Left ventricle myocardium inferior (tissue), 1 donor: ENCODE results near the gene HTR2A. TPM values are rescaled to one million over a fixed set of nuclear protein-coding genes. Genes with fewer than 3 reads are reported as not detected.

ENCODE experiments used
- DNase-seq: peaks from one replicate; pipeline ENCODE4 v3.0.0-alpha.2; 2020
- H3K27ac ChIP-seq: fragments of 200-600 bp; replicated peaks from 2 replicates; pipeline ENCODE4 v1.8.0; 2021
- H3K27me3 ChIP-seq: fragments of 200-600 bp; 2 replicates; pipeline ENCODE4 v1.8.0; 2021; ENCODE audit warnings: low read depth
- H3K36me3 ChIP-seq: fragments of 200-600 bp; 2 replicates; pipeline ENCODE4 v1.8.0; 2021
- H3K4me1 ChIP-seq: fragments of 200-600 bp; 2 replicates; pipeline ENCODE4 v1.8.0; 2021
- H3K4me3 ChIP-seq: fragments of 200-600 bp; 2 replicates; pipeline ENCODE4 v1.8.0; 2021; ENCODE audit warnings: mild to moderate bottlenecking, moderate library complexity
- H3K9me3 ChIP-seq: fragments of 200-600 bp; replicated peaks from 2 replicates; pipeline ENCODE4 v1.8.0; 2021
- intact Hi-C: fragments of 100-400 bp; cut with micrococcal nuclease; formaldehyde crosslinking; loops from one replicate; pipeline ENCODE4 v1.11.0; 2022
- long read RNA-seq: library from polyadenylated mRNA; unstranded; transcript quantifications from one replicate; pipeline ENCODE4 v2.0.0, GENCODE V29; 2021
- total RNA-seq: library from RNA; stranded (reverse); fragmentation: NEBNext Ultra II Directional; extraction: Animal tissue kit (Norgen Biotek cat#: 25700); gene quantifications from one replicate; pipeline ENCODE4 v1.2.1, GENCODE V29; 2021
- TF ChIP-seq, protein P1 (sequence below): fragments of 200-600 bp; IDR thresholded peaks from 2 replicates; pipeline ENCODE4 v1.8.0; 2021; ENCODE audit warnings: antibody characterized with exemption, mild to moderate bottlenecking, borderline replicate concordance
- donor health status: DM: no; HTN: yes; CAD: no; lungs with severe emphysema.

The HTR2A gene
- 0.11 TPM for total RNA-seq
- long read RNA-seq: 0 reads

DNA sequence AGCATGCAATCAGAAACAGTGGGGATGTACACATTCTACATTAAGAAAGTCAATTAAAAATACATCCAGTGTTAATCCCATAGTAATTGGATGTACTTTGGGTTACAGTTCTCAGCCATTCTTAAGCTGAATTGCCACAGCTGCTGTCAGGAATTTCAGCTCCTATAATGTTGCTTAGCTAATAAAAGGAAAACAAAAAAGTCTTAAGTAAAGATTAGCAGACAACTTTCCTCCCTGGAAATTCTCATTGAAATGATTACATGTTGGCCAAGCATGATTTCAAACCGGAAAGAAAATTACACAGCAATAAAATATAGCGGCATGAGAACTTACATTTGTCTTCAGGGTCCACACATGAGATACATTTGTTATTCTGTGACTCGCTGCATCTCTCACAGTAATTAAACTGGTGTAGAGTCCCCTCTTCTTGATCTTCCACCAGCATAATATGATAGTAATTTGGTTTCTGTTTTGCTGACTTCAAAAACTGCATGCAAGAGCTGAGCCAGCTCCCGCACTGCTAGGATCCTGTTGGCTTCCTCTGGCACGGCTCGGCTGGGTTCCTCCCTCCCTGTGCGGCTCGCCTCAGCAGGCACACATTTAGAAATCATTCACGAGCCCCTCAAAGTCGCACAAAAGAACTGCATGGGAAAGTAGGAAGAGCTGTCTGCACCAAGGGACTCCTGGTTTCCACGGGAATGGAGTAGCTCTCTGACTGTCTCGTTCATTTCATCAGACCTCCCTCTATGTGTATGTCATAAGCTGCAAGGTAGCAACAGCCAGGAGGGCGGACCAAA, at the start of gene HTR2A:
TSS of gene HTR2A (minus strand) at position 713 of the 797 bp plus-strand sequence. CDS start 1,147 bp downstream, outside the sequence.
- no peak within 1 kb of the TSS for H3K27ac ChIP-seq
- H3K4me3 ChIP-seq: peak within 1 kb of the TSS; percentile 49
- H3K4me1 ChIP-seq: peaks cover 21% of the 10 kb centered on the region
- TF ChIP-seq, protein P1, sequence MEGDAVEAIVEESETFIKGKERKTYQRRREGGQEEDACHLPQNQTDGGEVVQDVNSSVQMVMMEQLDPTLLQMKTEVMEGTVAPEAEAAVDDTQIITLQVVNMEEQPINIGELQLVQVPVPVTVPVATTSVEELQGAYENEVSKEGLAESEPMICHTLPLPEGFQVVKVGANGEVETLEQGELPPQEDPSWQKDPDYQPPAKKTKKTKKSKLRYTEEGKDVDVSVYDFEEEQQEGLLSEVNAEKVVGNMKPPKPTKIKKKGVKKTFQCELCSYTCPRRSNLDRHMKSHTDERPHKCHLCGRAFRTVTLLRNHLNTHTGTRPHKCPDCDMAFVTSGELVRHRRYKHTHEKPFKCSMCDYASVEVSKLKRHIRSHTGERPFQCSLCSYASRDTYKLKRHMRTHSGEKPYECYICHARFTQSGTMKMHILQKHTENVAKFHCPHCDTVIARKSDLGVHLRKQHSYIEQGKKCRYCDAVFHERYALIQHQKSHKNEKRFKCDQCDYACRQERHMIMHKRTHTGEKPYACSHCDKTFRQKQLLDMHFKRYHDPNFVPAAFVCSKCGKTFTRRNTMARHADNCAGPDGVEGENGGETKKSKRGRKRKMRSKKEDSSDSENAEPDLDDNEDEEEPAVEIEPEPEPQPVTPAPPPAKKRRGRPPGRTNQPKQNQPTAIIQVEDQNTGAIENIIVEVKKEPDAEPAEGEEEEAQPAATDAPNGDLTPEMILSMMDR: no peak
- H3K27me3 ChIP-seq: peaks cover 51% of the 10 kb centered on the region
- H3K9me3 ChIP-seq: no peaks in the 10 kb centered on the region
- intact Hi-C loops: no loop called here
- H3K36me3 ChIP-seq: no peaks in the 10 kb centered on the region
- DNase-seq: peak; percentile 23

DNA sequence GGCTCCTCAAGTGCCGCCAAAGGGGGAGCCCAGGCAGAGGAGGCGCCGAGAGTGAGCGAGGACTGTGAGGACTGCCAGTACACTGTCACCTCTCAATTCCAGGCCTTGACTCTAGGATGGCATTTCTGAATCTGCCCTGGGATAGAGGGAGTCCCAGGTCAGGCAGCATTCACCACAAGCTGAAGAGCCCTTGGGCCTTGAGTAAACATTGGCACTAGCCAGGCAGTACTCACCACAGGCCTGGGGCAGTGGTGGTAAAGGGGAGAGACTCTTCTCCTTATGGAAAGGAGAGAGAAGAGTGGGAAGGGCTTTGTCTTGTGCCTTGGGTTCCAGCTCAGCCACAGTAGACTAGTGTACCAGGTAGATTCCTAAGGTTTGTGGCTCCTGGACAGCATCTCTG, 39.7 kb upstream of the HTR2A start:
- intact Hi-C loops: no loop called here

DNA sequence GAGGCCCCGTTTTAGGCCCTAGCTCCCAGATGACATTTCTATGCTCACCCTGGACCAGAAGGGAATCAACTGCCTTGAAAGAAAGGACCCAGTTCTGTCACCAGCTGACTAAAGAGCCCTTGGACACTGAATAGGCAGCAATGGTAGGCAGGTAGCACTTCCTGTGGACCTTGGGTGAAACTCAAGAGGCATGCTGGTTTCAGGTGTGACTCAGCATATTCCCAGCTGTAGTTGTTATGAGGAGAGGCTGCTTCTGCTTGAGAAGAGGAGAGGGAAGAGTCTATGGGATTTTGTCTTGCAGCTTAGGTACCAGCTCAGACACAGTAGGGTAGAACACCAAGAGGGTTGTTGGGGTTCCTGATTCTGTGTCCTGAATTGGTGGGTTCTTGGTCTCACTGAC, 37.9 kb upstream of the HTR2A start:
- peaks cover 21% of the 10 kb centered on the region for H3K9me3 ChIP-seq
- intact Hi-C loops: no loop called here

More for the DNA sequence above, 39.7 kb upstream of the HTR2A start:
- Histone ChIP-seq H3K4me3 (no peak overlapping the region), H3K27me3 (no peaks in the 10 kb centered on the region), H3K9me3 (peaks cover 22% of the 10 kb centered on the region), H3K4me1 (no peaks in the 10 kb centered on the region), H3K36me3 (no peaks in the 10 kb centered on the region), H3K27ac (no peak overlapping the region)
- TF ChIP-seq, protein P1: no peak
- DNase-seq: no peak

DNA sequence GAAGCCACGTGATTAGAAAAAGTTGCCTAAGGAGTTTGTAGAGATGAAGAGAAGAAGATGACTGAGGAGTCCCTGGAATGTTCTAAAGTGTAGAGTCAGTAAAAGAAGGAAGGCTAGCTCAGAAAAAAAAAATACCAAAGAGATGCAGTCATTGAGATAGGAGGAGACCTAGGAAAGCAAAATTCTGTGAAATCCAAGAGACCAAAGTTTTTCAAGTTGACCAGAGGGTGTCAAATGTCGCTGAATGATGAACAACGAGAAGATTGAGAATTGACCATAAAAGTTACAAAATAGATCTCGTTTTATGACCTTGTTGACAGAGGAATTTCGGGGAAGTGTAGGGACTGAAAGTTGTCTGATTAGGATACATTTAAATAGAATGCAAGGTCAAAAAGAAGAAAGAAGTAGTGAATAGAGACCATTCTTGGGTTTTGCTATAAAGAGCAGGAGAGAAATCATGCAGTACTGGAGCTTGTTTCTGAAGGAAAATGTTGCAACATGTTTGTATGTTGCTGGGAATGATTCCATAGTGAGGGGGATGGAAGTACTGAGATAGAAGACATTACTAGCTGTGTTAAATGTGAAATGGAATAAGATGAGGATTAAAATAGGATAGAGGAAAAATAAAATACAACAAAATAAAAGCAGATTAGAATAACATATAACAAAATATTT, 30.2 kb upstream of the HTR2A start:
- intact Hi-C loops: no loop called here
- Histone ChIP-seq H3K27me3 (peaks cover 9% of the 10 kb centered on the region), H3K36me3 (no peaks in the 10 kb centered on the region), H3K4me3 (no peak overlapping the region), H3K4me1 (no peaks in the 10 kb centered on the region), H3K27ac (no peak overlapping the region), H3K9me3 (peaks cover 5% of the 10 kb centered on the region)
- TF ChIP-seq, protein P1: no peak
- no peak for DNase-seq

More for the DNA sequence above, 37.9 kb upstream of the HTR2A start:
- Histone ChIP-seq H3K4me3 (no peak overlapping the region), H3K36me3 (no peaks in the 10 kb centered on the region), H3K27me3 (no peaks in the 10 kb centered on the region), H3K27ac (no peak overlapping the region), H3K4me1 (no peaks in the 10 kb centered on the region)
- DNase-seq: no peak
- TF ChIP-seq, protein P1: no peak

DNA sequence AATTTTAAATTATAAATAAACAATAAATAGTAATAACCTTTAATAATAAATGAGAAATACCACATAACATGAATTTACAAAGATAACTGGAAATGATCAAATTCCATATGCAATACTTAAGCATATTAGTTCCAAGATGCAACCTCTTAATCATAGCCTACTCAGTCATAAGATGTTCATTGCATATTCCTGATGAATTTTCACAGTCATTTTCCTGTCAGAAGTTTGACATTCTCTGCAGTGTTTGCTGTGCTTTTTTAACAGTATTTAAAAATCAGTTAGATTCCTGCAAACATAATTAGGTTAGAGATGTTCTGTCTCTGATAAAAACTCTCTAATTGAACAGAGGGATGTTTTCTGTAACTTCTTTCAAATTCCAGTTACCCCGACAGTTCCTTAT, 28.6 kb upstream of the HTR2A start:
- no peaks in the 10 kb centered on the region for H3K36me3 ChIP-seq
- intact Hi-C loops: no loop called here
- H3K4me1 ChIP-seq: no peaks in the 10 kb centered on the region
- no peaks in the 10 kb centered on the region for H3K9me3 ChIP-seq
- DNase-seq: no peak
- H3K4me3 ChIP-seq: no peak overlapping the region
- TF ChIP-seq, protein P1: no peak
- peaks cover 9% of the 10 kb centered on the region for H3K27me3 ChIP-seq
- no peak overlapping the region for H3K27ac ChIP-seq
